GM19240 (cell line): Measurements from ENCODE around the gene PYGO2.

Source experiments
- DNase-seq: peaks from one replicate; pipeline ENCODE4 v3.0.0; 2011; ENCODE audit warnings: low spot score; ENCODE audit not compliant: insufficient read length

The PYGO2 gene, protein sequence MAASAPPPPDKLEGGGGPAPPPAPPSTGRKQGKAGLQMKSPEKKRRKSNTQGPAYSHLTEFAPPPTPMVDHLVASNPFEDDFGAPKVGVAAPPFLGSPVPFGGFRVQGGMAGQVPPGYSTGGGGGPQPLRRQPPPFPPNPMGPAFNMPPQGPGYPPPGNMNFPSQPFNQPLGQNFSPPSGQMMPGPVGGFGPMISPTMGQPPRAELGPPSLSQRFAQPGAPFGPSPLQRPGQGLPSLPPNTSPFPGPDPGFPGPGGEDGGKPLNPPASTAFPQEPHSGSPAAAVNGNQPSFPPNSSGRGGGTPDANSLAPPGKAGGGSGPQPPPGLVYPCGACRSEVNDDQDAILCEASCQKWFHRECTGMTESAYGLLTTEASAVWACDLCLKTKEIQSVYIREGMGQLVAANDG

DNA sequence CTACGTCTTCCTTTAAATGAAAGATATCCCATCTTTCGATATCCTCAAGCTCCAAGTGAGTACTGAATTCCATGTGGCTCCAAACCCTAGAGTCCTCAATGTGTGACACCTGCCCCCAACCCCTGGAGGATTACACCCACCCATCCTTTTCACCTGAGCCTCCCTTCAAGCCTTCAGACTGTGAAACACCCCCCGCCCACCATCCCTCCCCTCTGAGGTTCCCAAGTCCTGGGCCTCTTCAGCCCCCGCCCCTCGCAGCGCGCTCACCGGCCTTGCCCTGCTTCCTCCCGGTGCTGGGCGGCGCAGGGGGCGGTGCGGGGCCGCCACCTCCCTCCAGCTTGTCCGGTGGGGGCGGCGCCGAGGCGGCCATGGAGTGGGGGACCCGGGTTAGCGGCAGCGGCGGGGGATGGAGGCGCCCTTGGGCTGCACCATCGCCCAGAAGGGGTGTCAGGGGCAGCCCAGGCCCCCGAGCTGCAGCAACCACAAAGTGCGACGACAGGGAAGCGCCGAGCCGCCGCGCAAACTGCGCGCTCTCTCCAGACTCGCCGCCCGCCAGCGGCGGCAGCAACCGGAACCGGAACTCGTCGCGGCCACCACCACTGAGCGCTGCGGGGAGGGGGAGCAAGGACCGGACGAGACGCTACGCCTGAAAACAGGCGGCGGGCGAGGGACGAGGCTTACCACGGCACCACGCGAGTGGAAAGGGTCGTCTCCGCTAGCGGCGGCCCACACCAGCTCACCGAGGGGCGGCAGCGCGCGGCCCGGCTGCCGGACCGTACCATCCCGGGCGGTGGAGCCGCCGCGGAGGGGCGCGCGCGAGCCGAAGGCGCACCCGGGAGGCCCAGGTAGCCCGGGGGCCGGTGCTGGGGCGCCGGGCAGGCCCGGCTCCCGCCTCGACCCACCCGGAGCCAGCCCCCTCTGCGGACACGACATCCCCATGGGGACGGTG, at the start of gene PYGO2:
TSS of gene PYGO2 (minus strand) at position 576 of the 949 bp plus-strand sequence. CDS start at position 370, 206 bp downstream.
- DNase-seq, result peak; percentile 82

GRCh38 chr1:155011004-155011416, 49.4 kb upstream of the PYGO2 start:
- no peak for DNase-seq

DNA sequence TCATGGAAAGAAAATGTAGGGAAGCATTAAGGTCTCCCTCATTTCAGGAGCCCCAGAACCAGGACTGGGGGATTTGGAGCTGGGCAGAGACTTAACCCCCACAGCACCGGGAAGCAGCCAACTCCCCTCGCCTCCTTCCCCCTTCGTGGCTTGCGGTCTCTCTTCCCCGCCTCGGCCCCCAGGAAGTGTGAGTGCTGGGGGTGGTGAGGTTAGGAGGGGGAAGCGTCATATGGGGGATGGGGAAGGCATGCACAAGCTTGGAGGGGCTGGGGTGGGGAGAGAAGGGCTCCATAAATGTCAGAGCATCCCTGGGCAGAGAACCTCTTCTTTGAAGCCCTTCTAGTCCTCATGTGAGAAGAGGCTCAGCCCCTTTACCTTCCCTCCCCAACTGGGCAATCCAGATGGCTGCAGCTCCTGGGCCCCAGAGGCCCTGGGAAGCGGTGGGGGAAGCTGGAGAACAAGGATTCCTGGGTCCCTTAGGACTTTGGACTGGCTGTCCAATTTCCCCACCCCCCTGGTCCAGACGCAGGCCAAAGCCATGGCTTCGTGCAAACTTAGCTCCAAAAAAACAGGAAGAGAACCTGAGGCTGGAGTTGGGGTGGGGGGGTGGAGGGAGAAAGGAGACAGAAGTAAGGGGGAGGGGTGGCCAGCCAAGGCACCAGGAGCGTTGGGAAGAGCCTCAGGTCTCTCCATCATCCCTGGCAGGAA, 48.8 kb upstream of the PYGO2 start:
- DNase-seq, result no peak

DNA sequence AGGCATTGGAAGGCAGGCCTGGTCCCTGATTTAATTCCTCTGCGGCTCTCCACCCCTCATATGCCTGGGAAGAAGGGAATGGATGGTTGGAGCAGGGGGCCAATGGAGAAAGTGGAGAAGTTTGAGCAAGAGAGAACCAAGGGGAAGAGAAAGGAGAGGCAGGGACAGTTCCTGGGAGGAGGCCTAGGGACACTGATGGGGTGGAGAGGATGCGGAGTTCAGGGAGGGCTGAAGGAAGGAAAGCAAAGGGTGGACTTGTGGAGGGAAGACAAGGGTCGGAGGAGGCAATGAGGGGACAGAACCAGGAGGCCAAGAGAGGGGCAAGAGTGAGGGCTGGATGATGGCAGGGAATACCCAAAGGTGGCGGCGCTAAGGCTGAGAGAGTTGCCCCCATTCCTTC, 48.2 kb upstream of the PYGO2 start:
- no peak for DNase-seq

- no peak for DNase-seq
Measured at GRCh38 chr1:155009221-155009711, 47.7 kb upstream of the PYGO2 start.

- no peak for DNase-seq
Measured at GRCh38 chr1:155008015-155008941, 46.7 kb upstream of the PYGO2 start.

DNA sequence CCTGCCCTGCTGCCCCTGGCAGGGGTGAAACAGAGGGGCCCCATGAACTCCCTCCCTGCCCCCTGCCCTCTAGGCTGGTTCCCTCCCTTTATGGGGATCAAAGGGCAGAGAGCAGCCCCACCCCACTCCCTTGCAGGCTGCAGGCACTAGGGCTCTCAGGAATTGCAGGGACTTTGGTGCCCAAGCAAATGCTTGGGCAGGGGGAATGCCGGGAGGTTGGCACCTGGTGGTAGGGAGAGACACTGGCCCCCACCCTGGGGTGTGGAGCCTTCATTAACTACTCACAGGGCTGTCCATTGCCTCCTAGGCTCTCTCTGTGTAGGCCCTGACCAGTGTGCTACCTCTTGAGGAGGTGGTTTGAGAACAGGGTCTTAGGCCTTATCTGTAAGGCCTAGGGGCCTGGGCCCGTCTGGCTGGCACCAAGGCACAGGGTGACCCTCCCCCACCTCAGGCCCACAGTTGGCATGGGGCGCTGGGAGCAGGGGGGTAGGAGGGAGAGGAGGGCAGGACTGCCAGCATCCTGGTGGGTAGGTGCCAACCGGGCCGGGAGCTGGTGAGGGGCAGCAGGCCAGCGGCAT, 45.8 kb upstream of the PYGO2 start:
- no peak for DNase-seq

DNA sequence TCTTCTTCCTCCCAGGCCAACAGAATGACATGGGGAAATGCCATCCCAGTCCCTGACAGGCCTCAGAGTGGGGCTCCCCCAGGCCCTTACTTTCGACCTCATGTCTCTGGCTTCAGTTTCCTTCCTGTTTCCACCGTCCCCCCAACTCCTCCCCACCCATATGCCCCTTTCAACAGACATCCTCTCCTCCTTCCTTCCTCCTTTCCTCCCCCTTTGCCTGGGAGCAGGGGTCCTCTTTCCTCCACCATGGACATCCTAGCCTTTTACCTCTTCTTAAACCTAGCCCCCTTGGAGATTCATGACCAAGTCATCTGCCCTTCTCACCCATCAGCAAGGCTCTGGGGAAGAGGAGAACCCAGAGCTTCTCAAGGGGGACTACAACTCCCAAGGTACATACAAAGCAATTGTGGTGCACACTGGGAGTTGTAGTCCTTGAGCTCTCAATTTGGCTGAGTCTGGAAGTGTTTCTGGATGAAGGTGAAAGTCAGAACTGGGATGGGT, 45.1 kb upstream of the PYGO2 start:
- no peak for DNase-seq

- DNase-seq, result no peak
Measured at GRCh38 chr1:155005076-155006011, 43.8 kb upstream of the PYGO2 start.

- DNase-seq, result no peak
Measured at GRCh38 chr1:155004352-155005075, 42.9 kb upstream of the PYGO2 start.

DNA sequence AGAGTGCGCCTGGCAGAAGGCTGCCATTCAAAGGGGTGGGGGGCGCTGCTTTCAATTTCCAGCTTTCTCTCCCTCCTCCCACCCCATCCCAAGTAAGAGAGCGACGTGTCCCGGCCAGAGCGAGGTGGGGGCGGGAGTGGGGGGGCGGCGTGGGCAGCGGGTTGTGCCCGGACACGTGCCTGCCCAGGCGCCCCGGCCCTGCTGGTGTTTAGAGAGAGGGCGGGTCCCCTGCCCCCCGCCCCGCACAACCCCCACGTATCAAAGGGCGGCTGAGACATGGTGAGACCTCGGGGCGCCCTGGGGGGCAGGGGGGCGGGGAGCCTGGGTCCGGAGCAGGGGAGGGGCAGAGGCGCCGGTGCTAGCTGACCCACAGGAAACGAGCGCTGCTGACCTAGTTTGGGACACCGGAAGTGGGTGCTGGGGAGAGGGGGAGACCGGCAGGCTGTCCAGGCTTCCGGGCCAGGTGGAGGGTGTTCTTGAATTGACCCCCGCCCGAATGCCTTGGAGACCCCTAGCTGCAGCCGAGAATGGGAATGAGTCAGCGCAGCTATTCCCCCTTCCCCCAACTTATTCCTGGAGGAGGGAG, 42.3 kb upstream of the PYGO2 start:
- DNase-seq, result no peak

DNA sequence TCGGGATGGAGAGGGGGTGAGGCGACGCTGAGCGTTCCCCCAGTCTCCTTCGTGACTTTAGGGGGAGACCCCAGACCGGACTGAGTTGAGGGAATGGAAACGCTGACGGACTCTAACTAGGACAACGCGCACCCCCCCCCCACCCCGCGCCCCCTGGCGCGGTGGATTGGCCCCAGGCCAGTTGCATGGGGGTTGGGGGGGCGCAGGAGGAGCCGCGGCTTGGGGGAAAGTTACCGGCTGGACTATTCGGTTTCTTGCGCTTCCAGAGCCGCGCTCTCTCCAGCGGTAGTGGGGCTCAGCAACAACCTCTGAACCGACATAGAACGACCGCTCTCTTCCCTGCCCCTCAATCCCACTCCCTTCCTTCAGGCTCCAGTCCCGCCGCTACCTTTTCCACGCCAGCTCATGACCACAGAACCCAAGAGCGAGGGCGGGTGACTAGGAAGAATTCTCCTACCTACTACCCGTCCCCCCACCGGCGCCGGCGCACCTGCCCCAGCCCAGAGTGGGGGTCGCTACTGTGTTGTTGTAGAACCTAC, 41.7 kb upstream of the PYGO2 start:
- DNase-seq, result no peak

- no peak for DNase-seq
Measured at GRCh38 chr1:155002464-155003226, 41.1 kb upstream of the PYGO2 start, which contains the start of gene ZBTB7B. Gene ZBTB7B, plus strand, starts transcription at chr1:155002802. Its CDS starts 11,859 bp downstream, at chr1:155014661.

DNA sequence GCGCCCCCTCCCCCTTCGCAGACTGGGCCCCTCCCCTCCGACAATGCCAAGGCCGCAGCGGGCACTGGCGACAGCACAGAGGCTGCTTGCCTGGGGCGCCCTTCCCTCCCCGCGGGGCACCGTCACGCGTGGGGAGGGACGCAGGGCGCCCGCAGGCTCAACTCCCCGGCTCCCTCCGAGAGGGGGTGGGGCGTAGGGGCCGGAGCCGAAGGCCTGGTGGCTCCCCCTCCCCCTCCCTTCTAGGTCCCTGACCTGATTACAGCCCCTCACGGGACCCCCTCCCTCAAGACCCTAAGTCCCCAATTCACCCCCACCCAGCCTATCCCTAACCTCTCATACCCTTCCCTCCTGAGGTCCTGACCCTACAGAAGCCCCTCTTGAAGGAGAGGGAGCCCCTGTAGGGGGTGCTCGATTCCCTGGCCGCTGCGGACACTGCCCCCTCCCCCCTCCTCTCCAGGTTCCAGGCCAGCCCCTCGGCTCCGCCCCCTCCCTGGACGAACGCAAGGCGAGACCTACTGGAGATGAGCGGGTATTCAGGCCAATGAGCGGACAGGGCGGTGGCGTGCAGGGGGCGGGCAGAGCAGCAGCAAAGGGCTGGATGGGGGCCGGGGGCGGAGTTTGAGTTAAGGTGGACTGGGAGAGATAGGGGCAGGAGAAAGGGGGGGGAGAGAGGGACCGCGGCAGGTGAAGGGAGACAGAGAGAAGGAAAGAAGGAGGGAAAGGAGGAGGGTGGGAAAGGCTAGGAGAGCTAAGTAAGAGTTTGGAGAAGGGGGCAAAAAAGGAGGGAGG, 40.3 kb upstream of the PYGO2 start:
- DNase-seq, result peak; percentile 93

DNA sequence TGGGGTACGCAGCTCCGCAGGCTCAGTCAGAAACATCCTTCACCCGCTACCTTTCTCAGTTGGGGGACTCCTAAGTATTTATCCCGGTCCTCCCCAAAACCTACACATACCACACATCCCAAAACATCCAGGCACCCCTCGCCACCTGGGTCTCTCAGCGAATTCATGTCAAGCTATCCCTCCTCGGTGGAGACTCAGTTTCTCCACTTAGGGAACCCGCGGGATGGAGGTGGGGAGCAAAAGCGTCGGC, 39.8 kb upstream of the PYGO2 start:
- DNase-seq, result no peak
